GM12891 (cell line): ENCODE results near the gene GPS2.

Experiments used
- POLR2A ChIP-seq: IDR thresholded peaks from 2 replicates; pipeline ENCODE4 v1.6.1; 2011; ENCODE audit warnings: low read depth, low read length, control low read depth
- POLR2AphosphoS5 ChIP-seq: IDR thresholded peaks from 2 replicates; pipeline ENCODE4 v1.6.1; 2011; ENCODE audit warnings: low read depth, low read length, control low read depth
- SPI1 ChIP-seq: IDR thresholded peaks from 2 replicates; pipeline ENCODE4 v1.6.1; 2011; ENCODE audit warnings: low read depth, low read length, control low read depth
- TAF1 ChIP-seq: IDR thresholded peaks from 2 replicates; pipeline ENCODE4 v1.6.1; 2011; ENCODE audit warnings: low read depth, low read length, control low read depth

DNA sequence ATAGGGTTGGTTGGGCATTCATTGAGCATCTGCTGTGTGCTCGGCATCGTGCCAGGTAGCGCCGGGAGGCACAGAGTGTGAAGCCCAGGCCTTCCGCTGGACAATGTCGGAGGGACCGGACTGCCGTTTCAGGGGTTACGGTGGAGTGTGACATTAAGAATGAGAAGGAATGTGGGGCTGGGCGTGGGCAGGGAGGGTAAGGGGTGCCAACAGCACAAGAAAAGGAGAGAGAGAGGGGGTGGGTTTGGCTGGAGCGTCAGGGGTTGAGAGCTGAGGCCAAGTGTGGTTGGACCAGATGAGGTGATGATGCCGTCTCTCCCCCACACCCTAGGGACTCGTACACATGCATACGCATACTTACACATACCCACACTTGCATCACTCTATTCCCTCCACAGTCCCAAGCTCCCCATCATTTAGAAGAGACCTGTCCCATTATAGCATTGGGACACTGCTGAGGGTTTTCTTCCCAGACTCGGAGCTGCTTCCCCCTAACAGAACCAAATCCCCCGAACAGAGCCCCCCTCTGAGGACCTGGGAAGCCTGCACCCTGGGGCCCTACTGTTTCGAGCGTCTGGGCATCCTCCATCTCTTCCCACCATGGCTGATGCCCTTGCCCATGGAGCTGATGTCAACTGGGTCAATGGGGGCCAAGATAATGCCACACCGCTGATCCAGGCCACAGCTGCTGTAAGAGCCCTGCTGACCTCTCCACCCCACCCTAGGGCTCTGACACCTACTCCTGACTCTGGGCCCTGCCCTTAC, 33.5 kb upstream of the GPS2 start:
- TF ChIP-seq POLR2A = no peak
- TF ChIP-seq POLR2AphosphoS5 = no peak
- no peak for TF ChIP-seq TAF1
- TF ChIP-seq SPI1 = no peak
